Right lobe of liver (tissue), 4 donors: ENCODE measurements around the gene ZSCAN21.

ENCODE experiments used
- POLR2A ChIP-seq: fragments of 450-650 bp; IDR thresholded peaks from one replicate; pipeline ENCODE4 v1.6.1; 2017; ENCODE audit warnings: antibody characterized with exemption, mild to moderate bottlenecking
- TF ChIP-seq, protein P1 (sequence below), 4 donors: fragments of 200-600 bp in 3 of 4; fragments of 450-650 bp in 1 of 4; IDR thresholded peaks; one replicate each; pipeline versions ENCODE4 v1.5.1 to v1.8.0; 2016 to 2022; ENCODE audit warnings: antibody characterized with exemption in 4 of 4, mild to moderate bottlenecking in 2 of 4
- donor health status: DM: no; HTN: no; CAD: no.
- donor health status: DM: no; HTN: no; CAD: no.
- donor health status: DM: no; HTN: yes; CAD: no.

DNA sequence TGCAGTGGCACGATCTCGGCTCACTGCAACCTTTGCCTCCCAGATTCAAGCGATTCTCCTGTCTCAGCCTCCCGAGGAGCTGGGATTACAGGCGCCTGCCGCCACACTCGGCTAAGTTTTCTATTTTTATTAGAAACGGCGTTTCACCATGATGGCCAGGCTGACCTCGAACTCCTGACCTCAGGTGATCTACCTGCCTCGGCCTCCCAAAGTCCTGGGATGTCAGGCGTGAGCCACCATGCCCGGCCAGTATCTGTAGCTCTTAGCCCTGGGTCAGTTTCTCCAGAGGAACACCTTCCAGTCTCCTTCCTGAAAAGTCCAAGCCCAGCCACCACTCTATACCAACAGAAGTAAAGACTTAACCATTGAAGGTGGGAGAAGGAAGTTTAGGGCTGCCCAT lies 49.3 kb upstream of the ZSCAN21 start:
- no peak for TF ChIP-seq POLR2A
- TF ChIP-seq, protein P1, sequence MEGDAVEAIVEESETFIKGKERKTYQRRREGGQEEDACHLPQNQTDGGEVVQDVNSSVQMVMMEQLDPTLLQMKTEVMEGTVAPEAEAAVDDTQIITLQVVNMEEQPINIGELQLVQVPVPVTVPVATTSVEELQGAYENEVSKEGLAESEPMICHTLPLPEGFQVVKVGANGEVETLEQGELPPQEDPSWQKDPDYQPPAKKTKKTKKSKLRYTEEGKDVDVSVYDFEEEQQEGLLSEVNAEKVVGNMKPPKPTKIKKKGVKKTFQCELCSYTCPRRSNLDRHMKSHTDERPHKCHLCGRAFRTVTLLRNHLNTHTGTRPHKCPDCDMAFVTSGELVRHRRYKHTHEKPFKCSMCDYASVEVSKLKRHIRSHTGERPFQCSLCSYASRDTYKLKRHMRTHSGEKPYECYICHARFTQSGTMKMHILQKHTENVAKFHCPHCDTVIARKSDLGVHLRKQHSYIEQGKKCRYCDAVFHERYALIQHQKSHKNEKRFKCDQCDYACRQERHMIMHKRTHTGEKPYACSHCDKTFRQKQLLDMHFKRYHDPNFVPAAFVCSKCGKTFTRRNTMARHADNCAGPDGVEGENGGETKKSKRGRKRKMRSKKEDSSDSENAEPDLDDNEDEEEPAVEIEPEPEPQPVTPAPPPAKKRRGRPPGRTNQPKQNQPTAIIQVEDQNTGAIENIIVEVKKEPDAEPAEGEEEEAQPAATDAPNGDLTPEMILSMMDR (IDR thresholded peaks at IDR 0.05) = no peak
